ENCODE measurements around the gene CDKAL1.
A peak's percentile ranks its signal among the peaks of the same experiment; 100 is the strongest.

Gene CDKAL1

GRCh38 chr6:20939161-20939775 is 405.0 kb downstream of the CDKAL1 start:
- DNase-seq, result peak; percentile 67

DNA sequence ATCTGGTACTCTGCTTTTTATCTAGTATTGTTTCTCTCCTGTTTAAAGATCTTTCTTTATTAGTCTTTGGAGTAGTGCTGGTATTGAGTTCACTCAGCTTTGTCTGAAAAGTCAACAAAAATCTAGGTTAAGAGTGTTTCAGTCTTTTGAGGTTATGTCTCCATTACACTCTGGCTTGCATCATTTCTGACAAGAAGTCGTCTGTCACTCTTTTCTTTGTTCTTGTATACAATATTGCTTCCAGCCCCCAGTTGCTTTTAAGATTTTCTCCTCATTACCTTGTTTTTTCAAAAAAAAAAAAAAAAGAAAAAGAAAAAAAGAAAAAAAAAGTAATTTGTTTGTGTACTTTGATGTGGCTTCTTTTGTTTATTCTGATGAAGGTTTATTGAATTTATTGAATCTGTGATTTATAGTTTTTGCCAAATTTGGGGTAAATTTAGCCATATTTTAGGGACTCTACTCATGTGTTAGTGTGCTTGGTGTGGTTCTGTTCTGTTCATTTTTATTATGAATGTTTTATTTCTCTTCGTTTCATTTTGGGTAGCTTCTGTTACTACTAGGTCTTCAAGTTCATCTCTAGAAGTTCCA is 408.9 kb downstream of the CDKAL1 start:
- DNase-seq, result no peak

- no peak for DNase-seq
Measured at GRCh38 chr6:20943922-20944321, 409.7 kb downstream of the CDKAL1 start.

GRCh38 chr6:20946022-20946421 is 411.8 kb downstream of the CDKAL1 start:
- DNase-seq, result no peak

DNA sequence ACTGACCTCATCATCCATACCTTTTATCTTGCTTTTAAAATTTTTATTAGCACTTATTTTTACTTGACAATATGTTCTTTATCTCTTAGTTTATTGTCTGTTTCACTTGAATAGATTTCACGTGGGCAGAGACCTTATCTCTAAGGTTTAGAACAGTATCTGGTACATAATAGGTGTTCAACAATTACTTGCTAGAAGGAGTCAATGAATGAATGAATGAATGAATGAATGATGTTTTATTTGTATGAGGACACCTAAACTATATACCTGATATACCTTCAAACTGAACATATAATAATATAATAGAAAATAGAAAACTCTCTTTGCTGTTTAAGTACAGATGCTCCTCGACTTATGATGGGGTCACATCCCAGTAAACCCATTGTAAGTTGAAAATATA is 412.6 kb downstream of the CDKAL1 start:
- no peak for DNase-seq

DNA sequence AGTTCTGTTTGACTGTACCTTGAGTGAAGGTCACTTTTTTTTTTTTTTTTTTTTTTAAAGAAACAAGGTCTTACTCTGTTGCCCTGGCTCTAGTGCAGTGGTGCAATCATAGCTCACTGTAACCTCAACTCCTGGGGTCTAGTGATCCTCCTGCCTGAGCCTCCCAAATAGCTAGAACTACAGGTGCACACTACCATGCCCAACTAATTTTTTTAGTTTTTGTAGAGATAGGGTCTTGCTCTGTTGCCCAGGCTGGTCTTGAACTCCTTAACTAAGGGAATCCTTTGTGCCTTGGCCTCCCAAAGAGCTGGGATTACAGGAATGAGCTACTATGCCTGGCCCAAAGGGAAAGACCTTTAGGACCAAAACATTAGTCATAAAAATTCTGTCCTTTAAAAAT is 413.7 kb downstream of the CDKAL1 start:
- DNase-seq, result no peak

- no peak for DNase-seq
Measured at GRCh38 chr6:20948556-20948955, 414.3 kb downstream of the CDKAL1 start.

GRCh38 chr6:20949138-20949537 is 414.9 kb downstream of the CDKAL1 start:
- DNase-seq, result no peak

GRCh38 chr6:20952699-20953474 is 418.6 kb downstream of the CDKAL1 start:
- DNase-seq, result peak; percentile 93

GRCh38 chr6:20954315-20954714 is 420.1 kb downstream of the CDKAL1 start:
- DNase-seq, result peak; percentile 88

DNA sequence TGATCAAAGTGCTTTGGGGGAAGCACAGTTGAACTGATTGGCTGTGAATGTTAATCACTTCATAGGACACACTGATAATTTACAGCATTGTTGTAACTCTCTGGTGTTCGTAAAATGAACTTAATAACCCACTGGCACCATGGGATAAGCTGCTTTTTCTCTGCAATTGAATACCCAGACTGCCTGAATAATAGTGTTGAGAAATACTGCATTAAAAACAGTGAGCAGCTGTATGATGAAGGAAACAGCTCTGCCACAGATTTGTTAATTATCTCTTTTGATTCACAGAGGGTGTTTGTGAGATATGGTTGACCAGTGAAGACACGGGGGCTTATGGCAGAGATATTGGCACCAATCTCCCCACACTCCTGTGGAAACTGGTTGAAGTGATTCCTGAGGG is 420.9 kb downstream of the CDKAL1 start:
- no peak for DNase-seq

- no peak for DNase-seq
Measured at GRCh38 chr6:20955751-20956150, 421.5 kb downstream of the CDKAL1 start.

GRCh38 chr6:20960067-20960466 is 425.8 kb downstream of the CDKAL1 start:
- no peak for DNase-seq

- no peak for DNase-seq
Measured at GRCh38 chr6:20965276-20965675, 431.0 kb downstream of the CDKAL1 start.

GRCh38 chr6:20965915-20966314 is 431.7 kb downstream of the CDKAL1 start:
- no peak for DNase-seq

DNA sequence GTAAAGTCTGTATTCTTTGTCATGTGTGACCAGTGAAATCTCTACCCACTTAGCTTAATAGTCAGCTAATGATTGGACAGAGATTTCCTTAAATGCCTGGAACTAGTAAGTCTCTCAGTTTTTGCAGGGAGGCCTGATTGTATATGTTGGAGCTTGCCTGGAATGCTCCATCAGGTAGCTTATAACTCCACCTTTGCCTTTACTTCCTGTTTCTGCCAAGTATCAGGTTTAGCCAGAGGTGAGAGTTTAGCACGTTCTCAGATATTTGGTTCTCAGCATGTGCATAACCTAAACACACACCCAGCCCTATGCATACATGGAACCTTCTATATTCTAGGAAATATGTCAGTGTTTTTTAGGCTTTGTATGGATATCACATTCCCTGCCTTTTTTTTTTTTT is 435.3 kb downstream of the CDKAL1 start:
- no peak for DNase-seq

- DNase-seq, result no peak
Measured at GRCh38 chr6:20976391-20976918, 442.2 kb downstream of the CDKAL1 start.

GRCh38 chr6:20978151-20978614 is 443.9 kb downstream of the CDKAL1 start:
- DNase-seq, result no peak

- DNase-seq, result no peak
Measured at GRCh38 chr6:20979076-20979475, 444.8 kb downstream of the CDKAL1 start.

DNA sequence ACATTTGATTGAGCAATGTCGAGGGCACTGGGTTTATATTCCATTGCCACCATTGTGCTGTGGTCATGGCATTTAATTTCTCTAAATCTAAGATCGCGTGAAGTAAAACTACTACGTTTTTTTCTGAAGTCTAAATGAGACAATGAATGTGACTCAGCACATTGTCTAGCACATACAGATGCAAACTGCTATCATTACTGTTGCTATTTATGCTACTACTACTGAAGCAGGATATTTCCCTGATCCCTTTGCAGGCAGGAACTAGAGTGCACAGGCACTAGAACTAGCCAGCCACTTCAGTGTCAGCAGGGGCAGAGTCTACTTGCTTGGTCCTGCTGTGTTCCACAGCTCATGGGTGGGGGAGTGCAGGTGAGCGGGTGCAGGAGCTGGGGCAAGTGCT is 449.7 kb downstream of the CDKAL1 start:
- no peak for DNase-seq

DNA sequence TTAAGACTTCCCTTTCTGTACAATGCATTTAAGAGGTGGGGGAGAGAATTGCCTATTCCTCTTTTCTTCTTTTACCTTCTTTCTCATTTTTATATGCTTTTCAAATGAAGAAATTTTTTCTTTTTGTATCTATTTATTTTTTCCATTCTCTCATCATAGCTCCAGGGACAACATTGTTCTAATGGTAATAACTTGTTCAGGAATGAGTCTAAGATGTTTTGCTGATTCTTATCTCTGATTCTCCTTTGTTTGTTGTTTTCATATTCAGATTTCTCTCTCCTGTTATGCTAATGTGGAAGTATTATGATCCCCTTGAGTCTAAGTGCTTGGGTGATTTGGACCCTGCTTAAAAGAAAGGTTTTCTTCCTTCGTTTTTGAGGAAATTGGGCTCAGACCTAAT is 451.6 kb downstream of the CDKAL1 start:
- no peak for DNase-seq

DNA sequence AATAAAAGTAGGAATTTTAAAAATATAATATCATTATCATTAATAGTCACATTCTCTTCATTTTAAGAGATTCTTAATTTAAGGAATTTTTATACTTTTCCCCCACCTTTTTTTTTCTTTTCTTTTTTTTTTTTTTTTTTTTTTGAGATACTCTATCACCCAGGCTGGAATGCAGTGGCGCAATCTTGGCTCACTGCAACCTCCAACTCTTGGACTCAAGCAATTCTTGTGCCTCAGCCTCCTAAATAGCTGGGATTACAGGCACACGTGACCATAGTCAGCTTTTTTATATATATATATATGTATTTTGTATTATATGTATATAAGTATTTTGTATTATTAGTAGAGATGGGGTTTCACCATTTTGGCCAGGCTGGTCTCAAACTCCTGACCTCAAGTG is 457.7 kb downstream of the CDKAL1 start:
- DNase-seq, result no peak

GRCh38 chr6:20996099-20996498 is 461.8 kb downstream of the CDKAL1 start:
- DNase-seq, result no peak

All from NCI-H1417 treated with DMSO at 0.1 percent for 48 hours (cell line).